Heart left ventricle (tissue), 13 donors: ENCODE results near the gene CEP63.

Experiments used
- POLR2A ChIP-seq, 2 donors: fragments of 450-650 bp; IDR thresholded peaks; one replicate each; pipeline ENCODE4 v1.6.1; 2017; ENCODE audit warnings: antibody characterized with exemption in 2 of 2, mild to moderate bottlenecking in 2 of 2, moderate library complexity in 2 of 2
- TF ChIP-seq, protein P1 (sequence below), 12 donors: fragments of 200-600 bp; sonication (generic) in 4 of 12; IDR thresholded peaks; one replicate each; pipeline versions ENCODE4 v1.5.0 to v1.8.0; 2018 to 2022; ENCODE audit warnings: antibody characterized with exemption in 12 of 12, mild to moderate bottlenecking in 5 of 12
- donor health status: ischemic (EF 13 %, LVEDD 7.1; RV severe dilation, severe dysfunction).
- donor health status: DM: no; HTN: yes; CAD: no.
- donor health status: DM: no; HTN: no; CAD: no.
- donor health status: ischemic (EF 25% LVEDD 6.9; RV normal size, moderate dysfunction).
- donor health status: ischemic (EF 25% LVEDD 5.7; RV mildly dilated, moderate dysfunction).
- donor health status: ischemic (EF 35%, LVEDD 5.7; RV mildly dilated, moderate dysfunction).
- donor health status: nonischemic (EF 11% LVEDD 7.7; RV severe dilation, severe dysfunction).
- donor health status: DM: yes; HTN: yes; CAD: no.
- donor health status: PGD.
- donor health status: ischemic (EF 29% LVEDD 5.4; RV normal size, mild dysfunction).
- donor health status: nonischemic (EF 23%, LVEDD 6.1; RV moderate dilation, normal function).

DNA sequence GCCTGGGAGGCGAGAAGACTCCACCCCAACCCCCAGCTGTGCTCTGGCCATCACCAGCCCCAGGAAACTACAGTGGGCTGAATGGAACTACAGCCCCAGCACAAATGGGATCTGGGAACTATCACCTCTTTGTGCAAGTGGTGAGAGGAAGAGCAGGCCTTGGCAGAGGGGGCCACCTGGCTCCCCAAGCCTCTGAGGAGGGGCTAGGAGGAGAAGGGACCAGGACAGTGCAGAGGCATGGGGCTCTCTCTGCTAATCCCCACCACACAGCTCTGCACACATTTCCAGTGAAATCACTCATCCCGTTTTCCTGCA, 133.4 kb downstream of the CEP63 start:
- TF ChIP-seq, protein P1, sequence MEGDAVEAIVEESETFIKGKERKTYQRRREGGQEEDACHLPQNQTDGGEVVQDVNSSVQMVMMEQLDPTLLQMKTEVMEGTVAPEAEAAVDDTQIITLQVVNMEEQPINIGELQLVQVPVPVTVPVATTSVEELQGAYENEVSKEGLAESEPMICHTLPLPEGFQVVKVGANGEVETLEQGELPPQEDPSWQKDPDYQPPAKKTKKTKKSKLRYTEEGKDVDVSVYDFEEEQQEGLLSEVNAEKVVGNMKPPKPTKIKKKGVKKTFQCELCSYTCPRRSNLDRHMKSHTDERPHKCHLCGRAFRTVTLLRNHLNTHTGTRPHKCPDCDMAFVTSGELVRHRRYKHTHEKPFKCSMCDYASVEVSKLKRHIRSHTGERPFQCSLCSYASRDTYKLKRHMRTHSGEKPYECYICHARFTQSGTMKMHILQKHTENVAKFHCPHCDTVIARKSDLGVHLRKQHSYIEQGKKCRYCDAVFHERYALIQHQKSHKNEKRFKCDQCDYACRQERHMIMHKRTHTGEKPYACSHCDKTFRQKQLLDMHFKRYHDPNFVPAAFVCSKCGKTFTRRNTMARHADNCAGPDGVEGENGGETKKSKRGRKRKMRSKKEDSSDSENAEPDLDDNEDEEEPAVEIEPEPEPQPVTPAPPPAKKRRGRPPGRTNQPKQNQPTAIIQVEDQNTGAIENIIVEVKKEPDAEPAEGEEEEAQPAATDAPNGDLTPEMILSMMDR (IDR thresholded peaks at IDR 0.05): no peak
- no peak for TF ChIP-seq POLR2A (IDR thresholded peaks at IDR 0.05)
